Loucy (cell line): ENCODE measurements around the gene NID1.

Experiments used
- EZH2phosphoT487 ChIP-seq: fragments of 200-600 bp; IDR thresholded peaks from 2 replicates; pipeline ENCODE4 v1.6.1; 2018; ENCODE audit warnings: antibody characterized with exemption, mild to moderate bottlenecking, moderate library complexity, borderline replicate concordance
- TF ChIP-seq, protein P1 (sequence below): fragments of 200-600 bp; sonication (generic); conservative IDR thresholded peaks from 2 replicates; pipeline ENCODE4 v1.5.1; 2014; ENCODE audit warnings: mild to moderate bottlenecking, antibody characterized with exemption, low read length

DNA sequence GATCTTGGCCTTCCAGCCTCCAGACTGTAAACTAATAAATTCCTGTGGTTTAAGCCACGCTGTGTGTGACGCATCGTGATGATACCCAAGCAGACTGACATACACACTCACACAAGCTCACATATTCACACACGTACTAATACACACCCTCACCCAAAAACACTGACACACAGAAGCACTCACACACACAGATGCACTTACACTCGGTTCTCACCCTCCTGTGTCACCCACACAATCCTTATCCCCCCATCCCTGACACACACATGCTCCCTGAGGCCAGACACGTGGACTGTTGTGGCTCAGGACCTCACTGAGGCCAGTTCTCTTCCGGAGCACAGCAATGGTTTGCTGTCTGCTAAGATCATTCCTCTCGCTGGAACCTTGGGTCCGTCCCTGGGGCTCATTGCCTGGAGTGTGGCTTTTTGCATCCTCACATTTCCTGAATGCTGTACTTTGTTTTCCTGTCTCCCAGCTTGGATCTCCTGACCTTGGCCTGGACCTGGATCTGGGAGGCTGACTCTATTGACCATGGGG, 121.2 kb downstream of the NID1 start:
- TF ChIP-seq, protein P1, sequence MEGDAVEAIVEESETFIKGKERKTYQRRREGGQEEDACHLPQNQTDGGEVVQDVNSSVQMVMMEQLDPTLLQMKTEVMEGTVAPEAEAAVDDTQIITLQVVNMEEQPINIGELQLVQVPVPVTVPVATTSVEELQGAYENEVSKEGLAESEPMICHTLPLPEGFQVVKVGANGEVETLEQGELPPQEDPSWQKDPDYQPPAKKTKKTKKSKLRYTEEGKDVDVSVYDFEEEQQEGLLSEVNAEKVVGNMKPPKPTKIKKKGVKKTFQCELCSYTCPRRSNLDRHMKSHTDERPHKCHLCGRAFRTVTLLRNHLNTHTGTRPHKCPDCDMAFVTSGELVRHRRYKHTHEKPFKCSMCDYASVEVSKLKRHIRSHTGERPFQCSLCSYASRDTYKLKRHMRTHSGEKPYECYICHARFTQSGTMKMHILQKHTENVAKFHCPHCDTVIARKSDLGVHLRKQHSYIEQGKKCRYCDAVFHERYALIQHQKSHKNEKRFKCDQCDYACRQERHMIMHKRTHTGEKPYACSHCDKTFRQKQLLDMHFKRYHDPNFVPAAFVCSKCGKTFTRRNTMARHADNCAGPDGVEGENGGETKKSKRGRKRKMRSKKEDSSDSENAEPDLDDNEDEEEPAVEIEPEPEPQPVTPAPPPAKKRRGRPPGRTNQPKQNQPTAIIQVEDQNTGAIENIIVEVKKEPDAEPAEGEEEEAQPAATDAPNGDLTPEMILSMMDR, result no peak
- no peak for TF ChIP-seq EZH2phosphoT487
